Pulmonary artery endothelial cell (primary cell): ENCODE data around the gene IGSF8. TPM values are rescaled to one million over a fixed set of nuclear protein-coding genes. Genes with fewer than 3 reads are reported as not detected.
"Not testable (repeated sequence)": the region's sequence is repeated elsewhere in the genome, so short reads cannot be mapped to it uniquely, and the experiment has no call there.

Experiments used
- DNase-seq: peaks from one replicate; pipeline ENCODE4 v3.0.0-alpha.2; 2011; ENCODE audit warnings: low read depth, low spot score
- total RNA-seq: library from RNA; depleted of rRNA; stranded (reverse); fragments of >200 nt; gene quantifications from 2 replicates; pipeline ENCODE4 v1.2.3, GENCODE V29; 2014

Gene IGSF8
- total RNA-seq, 1 donor from 2014 or later = 9.6 TPM

DNA sequence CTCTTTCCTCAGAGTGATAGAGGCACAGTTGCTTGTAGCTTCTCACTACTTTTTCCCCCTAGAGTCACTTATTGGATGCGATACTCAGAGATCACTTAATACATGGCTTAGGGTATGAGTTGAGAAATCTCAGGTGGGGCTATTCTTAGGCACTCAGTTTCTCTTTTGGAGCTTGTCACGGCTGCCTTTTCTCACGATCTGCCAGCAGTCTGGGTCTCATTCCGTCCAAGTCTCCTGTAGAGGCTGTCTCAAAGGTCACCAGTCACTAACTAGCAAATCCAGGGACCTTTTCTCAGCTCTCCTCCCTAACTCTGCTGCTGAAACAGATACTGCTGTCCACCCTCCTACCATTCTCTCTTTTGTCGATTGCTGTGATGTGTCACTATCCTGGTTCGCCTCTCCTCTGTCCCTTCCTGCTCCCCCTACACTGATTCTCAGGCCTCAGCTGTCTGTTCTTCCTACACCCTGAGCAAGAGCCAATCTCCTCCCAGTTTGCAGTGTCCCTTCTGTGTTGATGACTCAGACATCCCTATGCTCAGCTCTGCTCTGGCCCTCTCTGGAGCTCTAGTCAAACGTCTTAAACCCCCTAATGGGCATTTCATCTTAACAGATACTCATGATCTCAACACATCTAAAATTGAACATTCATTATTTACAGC is 29.6 kb upstream of the IGSF8 start:
- DNase-seq = no peak

DNA sequence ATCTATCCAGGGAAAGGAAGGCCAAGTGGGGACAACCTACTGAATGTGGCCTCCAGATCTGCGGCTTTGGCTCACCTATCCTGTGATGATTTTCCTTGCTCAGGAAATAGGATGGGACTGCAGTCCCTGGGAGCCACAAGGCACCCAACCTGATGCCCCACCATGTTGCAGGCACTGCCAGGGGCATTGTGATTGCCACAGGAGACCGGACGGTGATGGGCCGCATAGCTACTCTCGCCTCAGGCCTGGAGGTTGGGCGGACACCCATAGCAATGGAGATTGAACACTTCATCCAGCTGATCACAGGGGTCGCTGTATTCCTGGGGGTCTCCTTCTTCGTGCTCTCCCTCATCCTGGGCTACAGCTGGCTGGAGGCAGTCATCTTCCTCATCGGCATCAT is 29.0 kb upstream of the IGSF8 start:
- DNase-seq = no peak

DNA sequence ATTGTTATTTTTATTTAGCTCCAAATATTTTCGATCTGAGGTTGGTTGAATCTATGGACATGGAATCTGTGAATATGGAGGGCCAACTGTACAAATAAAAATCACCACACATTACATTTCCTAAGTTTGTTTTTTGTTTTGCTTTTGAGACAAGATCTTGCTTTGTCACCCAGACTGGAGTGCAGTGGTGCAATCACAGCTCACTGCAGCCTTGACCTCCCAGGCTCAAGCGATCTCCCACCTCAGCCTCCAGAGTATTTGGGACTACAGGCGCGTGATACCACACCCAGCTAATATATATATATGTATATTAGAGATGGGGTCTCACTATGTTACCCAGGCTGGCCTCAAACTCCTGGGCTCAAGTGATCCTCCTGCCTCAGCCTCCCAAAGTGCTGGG is 27.9 kb upstream of the IGSF8 start:
- DNase-seq = not testable (repeated sequence)

DNA sequence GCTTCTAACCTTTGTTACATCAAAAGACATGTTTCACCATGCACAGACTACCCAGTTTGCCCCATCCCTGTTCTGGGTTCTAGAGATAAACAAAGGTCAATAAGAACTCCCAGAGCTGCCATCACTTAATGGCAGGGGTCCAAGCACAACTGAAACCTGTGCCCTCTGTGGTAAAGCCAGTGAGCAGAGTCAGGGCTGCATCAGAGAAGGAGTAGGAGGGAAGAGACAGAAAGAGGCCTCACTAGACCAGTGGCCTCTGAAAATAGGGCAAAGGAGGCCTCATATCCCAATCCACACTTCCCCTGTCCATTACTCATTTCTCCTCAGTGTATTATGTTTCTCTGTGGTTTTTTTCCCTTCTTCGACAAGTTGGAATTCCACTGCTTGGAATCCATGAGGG is 27.3 kb upstream of the IGSF8 start:
- no peak for DNase-seq

DNA sequence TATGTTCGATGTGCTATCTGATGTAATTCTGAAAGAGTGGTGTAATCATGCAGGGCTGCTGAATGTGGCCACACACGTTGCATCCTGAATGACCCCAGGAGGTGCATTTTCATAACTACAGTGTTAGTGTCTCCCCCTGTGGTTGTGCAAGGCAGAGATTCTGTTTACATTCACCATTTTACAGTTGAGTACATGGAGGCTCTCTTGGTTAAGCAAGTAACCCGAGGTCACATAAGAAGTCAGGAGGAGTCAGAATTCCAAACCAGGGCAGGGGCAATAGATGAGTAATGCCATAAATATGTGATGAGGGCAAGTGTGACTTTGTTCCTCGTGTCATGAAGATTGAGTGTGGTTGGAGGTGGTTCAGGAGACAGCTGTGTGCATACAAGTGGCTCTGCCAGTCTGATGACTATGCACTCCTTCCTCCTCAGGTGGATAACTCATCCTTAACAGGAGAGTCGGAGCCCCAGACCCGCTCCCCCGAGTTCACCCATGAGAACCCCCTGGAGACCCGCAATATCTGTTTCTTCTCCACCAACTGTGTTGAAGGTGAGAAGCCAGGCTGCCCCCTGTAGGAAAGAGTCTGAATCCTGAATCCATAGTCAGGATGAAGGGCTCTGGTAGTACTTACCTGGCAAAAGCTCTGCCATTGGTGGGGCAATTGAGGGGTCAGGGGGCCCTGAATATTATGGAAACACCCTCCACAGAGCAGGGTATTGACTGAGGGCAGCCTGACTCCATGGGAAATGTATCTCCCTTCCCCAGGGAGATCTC is 26.5 kb upstream of the IGSF8 start:
- DNase-seq = no peak

DNA sequence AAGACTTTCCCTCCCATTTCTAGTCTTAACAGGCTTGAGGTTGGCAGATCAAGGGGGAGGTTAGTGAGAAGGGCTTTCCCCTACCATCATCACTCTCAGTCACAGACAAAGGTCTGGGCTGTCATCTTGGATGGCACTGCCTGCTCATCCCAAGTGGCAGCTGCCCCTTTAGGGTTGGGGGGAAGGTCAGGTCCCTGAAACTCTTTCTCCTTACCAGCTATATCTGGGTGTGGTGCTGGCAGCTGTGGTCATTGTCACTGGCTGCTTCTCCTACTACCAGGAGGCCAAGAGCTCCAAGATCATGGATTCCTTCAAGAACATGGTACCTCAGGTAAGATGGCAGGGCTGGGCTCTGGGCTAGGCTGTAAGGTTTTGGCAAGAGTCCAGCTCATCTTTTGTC is 25.3 kb upstream of the IGSF8 start:
- DNase-seq = no peak

DNA sequence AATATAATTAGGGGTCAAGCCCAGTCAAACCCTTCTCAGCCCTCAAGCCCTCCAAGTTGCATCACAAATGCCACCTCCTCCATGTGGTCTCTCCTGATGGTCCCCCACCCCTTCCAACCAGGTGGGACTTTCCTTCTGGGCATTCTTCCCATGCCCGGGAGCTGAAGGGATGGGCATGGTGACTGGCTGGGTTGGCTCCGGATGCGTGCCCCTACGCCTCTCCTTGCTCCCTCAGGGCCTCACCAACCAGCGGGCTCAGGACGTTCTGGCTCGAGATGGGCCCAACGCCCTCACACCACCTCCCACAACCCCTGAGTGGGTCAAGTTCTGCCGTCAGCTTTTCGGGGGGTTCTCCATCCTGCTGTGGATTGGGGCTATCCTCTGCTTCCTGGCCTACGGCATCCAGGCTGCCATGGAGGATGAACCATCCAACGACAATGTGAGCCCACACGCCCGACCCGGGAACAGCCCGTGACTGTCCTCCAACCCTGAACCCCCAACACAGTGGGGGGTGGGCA is 24.6 kb upstream of the IGSF8 start:
- no peak for DNase-seq

DNA sequence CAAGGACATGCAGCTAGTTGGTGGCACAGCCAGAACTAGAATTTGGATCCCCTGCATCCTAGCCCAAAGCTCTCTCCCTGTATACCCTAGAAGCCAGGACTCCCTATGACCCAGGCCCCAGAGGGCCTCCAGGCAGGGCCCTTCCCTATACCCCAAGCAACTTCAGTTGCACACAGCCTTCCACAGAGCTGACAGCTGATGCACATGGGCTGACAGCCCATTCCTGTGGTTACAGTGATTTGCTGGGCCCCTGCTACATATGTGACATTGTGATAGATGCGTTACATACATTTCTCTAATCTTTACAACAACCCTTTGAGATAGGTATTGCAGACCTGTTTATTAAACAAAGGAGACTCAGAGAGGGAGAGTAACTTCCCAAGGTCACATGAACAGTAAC is 23.0 kb upstream of the IGSF8 start:
- no peak for DNase-seq

DNA sequence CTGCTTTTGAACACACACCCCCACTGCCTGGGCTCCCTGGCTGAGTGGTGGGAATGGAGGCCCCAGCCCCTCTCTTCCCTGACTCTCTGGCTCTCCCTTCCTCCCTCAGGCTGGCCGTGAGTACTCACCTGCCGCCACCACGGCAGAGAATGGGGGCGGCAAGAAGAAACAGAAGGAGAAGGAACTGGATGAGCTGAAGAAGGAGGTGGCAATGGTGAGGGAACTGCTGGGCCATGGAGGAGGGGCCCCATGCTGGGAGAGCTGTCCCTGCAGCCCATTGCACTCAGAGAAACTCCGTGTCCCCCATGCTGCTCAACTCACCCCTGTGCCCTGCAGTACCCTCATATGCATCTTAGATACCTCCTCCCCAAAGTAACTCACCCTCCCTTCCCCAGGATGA is 22.4 kb upstream of the IGSF8 start:
- DNase-seq = no peak

DNA sequence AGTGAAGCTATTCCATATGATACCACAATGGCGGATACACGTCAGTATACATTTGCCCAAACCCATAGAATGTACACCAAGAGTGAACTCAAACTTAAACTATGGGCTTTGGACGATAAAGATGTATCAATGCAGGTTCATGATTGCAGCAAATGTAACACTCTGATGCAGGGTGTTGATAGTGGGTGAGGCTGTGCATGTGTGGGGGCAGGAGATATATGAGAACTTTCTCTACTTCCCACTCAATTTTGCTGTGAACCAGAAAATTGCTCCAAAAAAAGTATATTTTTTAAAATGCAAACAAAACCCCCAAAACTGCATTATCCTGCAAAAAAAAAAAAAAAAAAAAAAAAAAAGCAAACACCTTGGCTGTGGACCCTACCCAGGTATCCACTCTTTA is 20.5 kb upstream of the IGSF8 start:
- DNase-seq = no peak

DNA sequence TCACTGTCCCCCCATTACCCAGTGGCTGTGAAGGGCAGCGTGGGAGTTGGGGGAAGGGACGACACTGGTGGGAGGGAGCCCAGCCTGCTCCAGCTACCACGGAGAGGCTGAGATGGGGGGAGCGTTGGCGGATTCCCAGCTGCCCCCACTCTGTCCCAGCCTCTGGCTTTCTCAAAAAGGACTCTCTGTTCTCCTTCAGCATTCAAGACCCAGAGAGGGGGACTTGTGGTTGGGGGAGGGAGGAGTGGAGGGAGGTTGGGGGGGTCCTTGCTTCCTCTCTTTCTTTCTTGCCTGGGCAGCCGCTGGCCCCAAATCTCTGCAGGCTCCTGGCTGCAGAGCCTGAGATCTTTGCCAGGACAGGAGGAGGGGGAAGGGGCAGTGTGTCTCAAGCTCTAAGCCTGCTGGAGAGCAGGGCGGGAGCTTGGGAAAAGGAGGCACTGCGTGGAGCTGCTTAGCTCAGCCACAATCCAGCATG is 19.3 kb upstream of the IGSF8 start:
- DNase-seq = no peak

DNA sequence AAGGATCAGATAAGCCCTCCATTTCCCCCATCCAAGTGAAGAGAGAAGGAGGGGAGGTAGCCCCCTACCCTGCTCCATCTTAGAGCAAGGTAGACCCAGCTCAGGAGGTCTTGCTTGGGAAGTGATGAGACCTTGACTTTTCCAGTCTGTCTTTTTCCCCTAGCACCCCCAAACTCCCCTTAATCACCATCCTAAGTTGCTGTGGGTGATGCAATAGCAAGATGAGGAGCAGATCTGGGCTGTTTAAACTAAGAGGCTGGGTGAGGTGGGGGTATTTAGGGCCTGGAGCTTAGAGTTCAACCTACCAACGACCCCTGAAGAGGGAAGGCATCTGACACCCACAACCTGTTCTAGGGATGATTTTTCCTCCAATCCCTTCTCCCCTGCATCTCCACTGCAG is 18.9 kb upstream of the IGSF8 start:
- DNase-seq = no peak

DNA sequence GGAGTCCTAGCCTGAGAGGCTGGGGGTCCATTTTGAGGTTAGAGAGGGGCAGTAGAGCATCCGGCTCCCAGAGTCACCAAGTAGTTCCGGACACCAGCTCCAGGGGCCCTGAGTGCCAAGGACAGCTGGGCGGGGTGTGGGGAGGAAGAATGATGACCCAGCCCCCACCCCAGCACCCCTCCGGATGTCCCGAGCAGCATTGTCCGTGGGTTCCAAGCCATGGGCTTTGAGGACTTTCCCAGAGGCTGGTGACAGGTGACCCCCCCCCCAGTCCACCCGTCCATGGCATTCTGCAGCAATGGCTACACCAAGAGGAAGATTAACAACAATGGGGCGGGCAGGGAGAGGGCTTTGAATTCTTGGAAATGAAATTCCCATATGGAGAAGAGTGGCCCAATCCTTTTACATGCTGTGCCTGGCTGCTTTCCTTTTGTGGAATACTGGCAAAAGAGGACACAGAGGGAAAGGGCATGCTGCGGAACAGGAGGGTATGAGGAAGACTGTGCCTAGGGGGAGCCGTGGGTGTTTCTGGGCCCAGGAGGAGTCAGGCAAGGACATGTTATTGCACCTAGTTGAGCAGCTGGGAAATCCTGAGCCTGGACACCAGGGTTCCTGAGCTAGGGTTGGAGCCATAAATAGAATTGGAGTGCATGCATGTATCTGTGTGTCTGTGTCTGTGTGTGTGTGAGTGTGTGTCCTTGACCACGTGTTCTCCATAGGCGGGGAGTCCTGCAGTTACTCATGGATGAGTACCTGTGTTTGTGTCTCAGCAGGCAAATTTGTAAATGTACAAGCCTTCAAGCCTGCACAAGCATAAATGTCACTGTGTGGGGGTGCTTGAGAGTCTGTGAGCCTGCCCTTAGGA is 18.1 kb upstream of the IGSF8 start:
- DNase-seq = no peak

DNA sequence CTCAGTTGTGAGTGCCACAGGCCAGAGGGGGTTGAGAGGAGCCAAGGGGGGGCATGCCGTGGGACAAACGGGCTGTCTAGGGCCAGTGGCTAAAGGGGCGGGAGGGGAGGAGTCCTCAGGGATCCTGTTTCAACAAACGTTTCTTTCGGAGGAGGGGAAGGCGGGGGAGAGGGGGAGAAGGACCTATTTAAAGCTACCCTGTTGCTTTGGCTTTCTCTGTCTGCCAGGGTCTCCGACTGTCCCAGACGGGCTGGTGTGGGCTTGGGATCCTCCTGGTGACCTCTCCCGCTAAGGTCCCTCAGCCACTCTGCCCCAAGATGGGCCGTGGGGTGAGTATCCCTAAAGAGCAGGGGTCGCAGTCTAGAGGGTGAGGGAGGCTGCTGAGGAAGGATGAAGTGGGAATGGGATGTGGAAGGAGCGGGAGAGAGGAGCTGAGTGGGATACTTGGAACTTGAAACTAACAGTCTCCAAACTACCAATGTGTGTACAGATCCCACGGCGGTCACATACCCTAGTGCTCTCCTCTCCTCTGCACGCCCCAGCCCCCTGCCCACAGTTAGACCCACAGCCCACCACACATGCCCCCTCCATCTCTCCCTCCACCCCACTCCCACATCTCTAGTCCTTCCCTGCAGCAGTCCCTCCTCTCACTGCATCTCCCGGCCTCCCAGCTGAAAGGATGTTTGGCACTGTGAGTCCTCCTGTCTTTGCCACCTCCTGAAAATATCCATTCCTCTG is 17.3 kb upstream of the IGSF8 start, which contains the start of gene ATP1A2:
TSS of gene ATP1A2 (plus strand) at position 215 of the 738 bp plus-strand sequence. CDS start at position 318, 103 bp downstream.
- DNase-seq = no peak

DNA sequence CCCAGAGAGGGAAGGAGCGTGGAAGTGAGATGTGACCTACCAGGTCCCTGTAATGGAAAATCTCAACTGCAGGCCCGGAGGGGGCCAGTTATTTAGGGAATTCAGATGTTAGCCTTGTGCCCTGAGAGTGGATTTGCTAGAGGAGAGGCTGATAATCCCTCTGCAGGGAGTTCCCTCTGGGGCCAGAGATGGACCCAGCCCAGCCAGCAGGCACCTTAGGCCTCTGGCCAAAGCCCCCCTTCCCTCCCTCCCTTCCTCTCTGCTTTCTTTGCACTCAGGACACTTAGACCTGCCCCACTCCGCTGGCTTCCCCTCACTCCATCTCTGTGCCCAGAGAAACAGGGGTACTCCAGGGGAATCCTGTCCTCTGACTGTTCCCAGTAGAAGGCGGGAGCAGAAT is 15.7 kb upstream of the IGSF8 start:
- no peak for DNase-seq

DNA sequence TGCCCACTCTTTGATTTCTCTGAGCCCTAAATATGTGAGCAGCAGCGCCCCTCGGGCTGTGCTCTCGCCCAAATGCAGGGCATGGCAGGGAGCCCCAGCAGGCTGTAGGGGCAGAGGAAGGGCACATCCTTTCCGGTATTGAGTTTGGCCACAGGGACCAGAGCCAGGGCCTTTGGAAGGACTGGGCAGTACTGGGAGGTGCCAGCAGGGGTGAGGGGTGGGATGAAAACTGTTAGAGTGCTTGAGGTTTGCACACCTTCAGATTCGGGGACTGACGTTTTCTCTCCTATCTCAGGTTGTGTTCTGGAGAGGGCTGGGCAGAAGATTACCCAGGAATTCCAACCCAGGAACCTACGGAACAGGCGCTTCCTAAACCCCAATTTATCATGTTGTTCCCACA is 15.0 kb upstream of the IGSF8 start:
- DNase-seq = no peak

DNA sequence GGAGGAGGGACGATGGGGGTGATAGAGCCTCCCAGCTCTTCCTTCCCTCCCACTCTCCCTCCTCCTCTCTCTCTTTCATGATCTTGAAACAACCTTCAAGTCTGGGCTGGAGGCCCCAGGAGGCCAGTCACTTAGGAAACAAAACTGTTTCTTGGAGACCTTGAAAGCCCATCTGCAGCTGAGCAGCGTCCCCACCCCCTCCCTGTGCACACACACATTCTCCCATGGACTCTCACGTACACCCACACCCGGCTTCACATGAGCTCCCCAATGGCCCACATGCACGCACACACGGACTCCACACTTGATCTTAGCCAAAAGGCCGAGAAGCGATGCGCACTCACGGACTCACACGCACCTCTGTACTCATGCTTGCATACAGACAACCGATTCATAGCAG is 13.9 kb upstream of the IGSF8 start:
- DNase-seq = no peak

DNA sequence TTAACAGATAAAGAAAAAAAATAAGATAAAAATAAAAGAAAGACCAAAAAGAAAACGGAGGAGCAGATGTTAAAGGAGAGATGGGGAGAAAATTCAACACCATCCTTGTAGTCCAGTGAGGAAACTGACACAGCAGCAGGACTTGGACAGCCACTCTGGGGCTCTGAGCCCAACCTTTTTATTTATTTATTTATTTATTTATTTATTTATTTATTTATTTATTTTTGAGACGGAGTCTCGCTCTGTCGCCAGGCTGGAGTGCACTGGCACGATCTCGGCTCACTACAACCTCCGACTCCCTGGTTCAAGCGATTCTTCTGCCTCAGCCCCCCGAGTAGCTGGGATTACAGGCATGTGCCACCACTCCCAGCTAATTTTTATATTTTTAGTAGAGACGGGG is 13.0 kb upstream of the IGSF8 start:
- DNase-seq = not testable (repeated sequence)

DNA sequence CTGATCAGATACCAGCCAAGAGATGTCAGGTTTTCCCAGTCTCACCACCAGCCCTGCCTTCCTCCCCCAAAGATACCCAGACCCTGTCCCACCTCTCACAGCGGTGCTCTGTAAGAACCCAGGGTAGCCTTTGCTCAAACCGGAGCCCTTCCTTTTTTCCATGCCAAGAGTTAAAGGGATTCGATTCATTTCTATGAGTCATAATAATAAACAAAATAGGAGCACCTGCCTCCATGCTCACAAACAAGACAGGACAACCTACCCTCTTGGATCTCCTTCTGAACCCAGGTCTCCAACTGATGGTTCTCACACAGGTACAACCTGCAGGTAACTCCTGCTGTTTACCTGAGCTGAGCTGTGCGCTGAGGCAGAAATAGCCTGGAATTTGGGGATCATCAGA is 11.3 kb upstream of the IGSF8 start:
- no peak for DNase-seq

DNA sequence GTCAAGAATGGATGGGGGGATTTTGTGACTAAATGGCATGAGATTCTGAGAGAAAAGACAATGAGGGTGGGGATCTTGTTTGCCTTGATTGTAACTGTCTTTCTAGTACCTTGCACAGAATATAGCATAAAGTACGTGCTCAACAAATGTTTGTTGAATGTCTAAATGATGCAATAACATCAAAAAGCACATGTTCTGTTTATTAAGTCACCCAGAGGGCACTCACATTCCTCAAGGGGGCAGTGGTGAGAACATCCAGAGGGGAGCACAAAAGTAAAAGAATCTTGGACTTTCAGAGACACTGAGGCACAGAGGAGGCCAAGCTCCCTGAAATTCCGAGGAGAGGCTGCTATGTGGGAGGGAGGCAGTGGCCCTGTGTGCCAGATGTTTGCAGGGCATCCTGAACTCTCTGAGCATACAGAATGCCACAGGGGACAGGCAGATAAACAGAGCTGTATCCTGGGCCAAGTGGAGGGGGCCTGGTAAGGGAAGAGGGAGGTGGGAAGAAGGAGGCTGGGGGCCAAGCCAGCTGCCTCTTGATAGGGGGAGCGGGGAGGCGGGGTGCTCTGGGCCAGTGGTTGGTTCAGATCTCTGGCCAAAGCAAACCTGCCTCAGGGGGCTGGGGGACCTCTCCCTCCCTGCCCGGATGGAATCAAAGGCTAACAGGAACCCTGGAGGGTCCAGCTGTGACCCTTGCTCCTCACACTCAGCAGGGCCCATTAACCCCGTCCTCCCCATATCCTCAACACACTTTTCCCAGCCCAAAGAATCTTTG is 10.7 kb upstream of the IGSF8 start:
- DNase-seq = no peak
